Kidney (tissue), 22 donors: Measurements from ENCODE around the gene HSF5. TPM values are rescaled to one million over a fixed set of nuclear protein-coding genes. Genes with fewer than 3 reads are reported as not detected.
A peak's percentile ranks its signal among the peaks of the same experiment; 100 is the strongest.

Source experiments
- DNase-seq, 5 donors: peaks; one replicate each; pipeline ENCODE4 v3.0.0-alpha.2; 2013 to 2020
- FAIRE-seq: peaks from 2 replicates; lab custom pipeline; 2012; peaks lifted over from hg19 to GRCh38; lab: Jason Lieb, UNC
- H3K27ac ChIP-seq, 2 donors: one replicate each; pipeline ENCODE4 v1.7.0; 2013; ENCODE audit warnings: low read depth in 2 of 2, low read length in 2 of 2, inconsistent platforms in 1 of 2
- H3K27me3 ChIP-seq: one replicate; pipeline ENCODE4 v1.7.1; 2013; ENCODE audit warnings: low read length, inconsistent platforms; ENCODE audit not compliant: control insufficient read depth, insufficient read depth
- H3K36me3 ChIP-seq, 3 donors: one replicate each; pipeline versions ENCODE4 v1.7.0 to v1.7.1; 2013; ENCODE audit warnings: low read length in 3 of 3, control low read depth in 1 of 3, inconsistent platforms in 1 of 3; ENCODE audit not compliant: insufficient read depth in 3 of 3, control insufficient read depth in 2 of 3
- H3K4me1 ChIP-seq, 3 donors: one replicate each; pipeline versions ENCODE4 v1.7.0 to v1.7.1; 2013; ENCODE audit warnings: low read length in 3 of 3, inconsistent platforms in 1 of 3, low read depth in 1 of 3; ENCODE audit not compliant: control insufficient read depth in 2 of 3, insufficient read depth in 2 of 3
- H3K4me3 ChIP-seq, 3 donors: one replicate each; pipeline versions ENCODE4 v1.7.0 to v1.8.1; 2013; ENCODE audit warnings: low read length in 3 of 3, control low read depth in 1 of 3, inconsistent platforms in 1 of 3
- H3K9ac ChIP-seq, 3 donors: one replicate each; pipeline versions ENCODE4 v1.7.0 to v1.7.1; 2013; ENCODE audit warnings: low read length in 3 of 3, control low read depth in 1 of 3, inconsistent platforms in 1 of 3
- H3K9me3 ChIP-seq, 3 donors: one replicate each; pipeline versions ENCODE4 v1.7.0 to v1.7.1; 2013; ENCODE audit warnings: low read length in 3 of 3, control low read depth in 1 of 3, inconsistent platforms in 1 of 3; ENCODE audit not compliant: control insufficient read depth in 2 of 3, insufficient read depth in 1 of 3
- intact Hi-C: fragments of 100-400 bp; cut with DNase I; formaldehyde crosslinking; loops from one replicate; pipeline ENCODE4 v1.11.1; 2022
- long read RNA-seq, 10 donors: library from polyadenylated mRNA in 1 of 10; unstranded in 1 of 10; transcript quantifications; one replicate each; pipeline ENCODE4 v2.0.0 and lab custom pipeline, GENCODE V29; 2021 to 2026
- polyA plus RNA-seq: library from polyadenylated mRNA; stranded (reverse); fragments of 350-450 nt; fragmentation: Illumina TruSeq; extraction: RNeasy Lipid Tissue Mini Kit (QIAGEN cat#74804); gene quantifications from one replicate; pipeline ENCODE4 v1.2.3, GENCODE V29; 2014; ENCODE audit warnings: low read depth, low replicate concordance; ENCODE audit not compliant: insufficient read depth
- total RNA-seq: library from RNA; stranded (reverse); fragmentation: NEBNext Ultra II Directional; extraction: Animal tissue kit (Norgen Biotek cat#: 25700); gene quantifications from one replicate; pipeline ENCODE4 v1.2.1, GENCODE V29; 2021
- TF ChIP-seq, protein P1 (sequence below): IDR thresholded peaks from 3 replicates; pipeline ENCODE4 v1.5.1; 2012; ENCODE audit warnings: mild to moderate bottlenecking, moderate library complexity, borderline replicate concordance; ENCODE audit not compliant: insufficient read depth; ENCODE audit errors: extremely low read depth
- donor health status: control.
- donor health status: control.
- donor health status: control.
- donor health status: control.
- donor health status: control.
- donor health status: DM: yes; HTN: yes; CAD: no.
- donor health status: Normal renal cell carcinoma (clear cell type).

Gene HSF5, protein sequence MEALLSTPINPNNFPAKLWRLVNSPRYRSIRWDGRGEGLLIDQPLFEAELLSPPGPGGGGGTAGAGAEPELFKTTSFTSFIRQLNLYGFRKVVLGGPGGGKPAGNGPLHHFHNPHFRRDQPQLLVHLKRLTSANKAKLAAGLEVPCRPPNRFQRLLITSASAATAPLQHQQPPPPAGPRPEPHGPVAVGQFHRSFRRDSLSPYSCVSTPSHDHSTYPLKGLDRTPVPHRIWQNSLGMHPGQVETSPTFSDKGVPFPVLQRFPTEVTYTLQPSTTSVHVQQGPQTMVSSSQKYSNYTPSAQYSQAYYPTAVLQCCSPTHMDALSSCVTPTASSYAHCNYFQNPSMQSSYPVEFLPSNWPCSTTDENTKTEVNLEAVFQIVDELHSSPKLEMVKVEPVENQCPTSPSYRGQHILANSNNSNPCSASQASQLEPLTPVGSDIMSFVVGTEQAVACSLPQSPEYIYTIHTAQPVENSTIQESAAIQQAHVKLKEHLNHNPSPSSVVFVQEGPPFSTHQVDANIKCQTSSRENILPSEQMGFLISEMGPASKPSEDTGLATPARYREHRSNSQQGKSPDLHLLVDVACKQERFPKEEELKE
- 0.19 TPM for total RNA-seq
- polyA plus RNA-seq, result not detected
- long read RNA-seq, donor 1, result 0 reads
- long read RNA-seq, donor 2, result 0 reads
- long read RNA-seq, donor 3, result 0 reads
- long read RNA-seq, donor 4, result 0 reads
- long read RNA-seq, donor 5, result 0 reads
- long read RNA-seq, donor 6, result 0 reads
- long read RNA-seq, donor 7, result 0 reads
- long read RNA-seq, donor 8, result 0 reads
- long read RNA-seq, donor 9, result 0 reads
- long read RNA-seq, donor 10, result 0 reads

DNA sequence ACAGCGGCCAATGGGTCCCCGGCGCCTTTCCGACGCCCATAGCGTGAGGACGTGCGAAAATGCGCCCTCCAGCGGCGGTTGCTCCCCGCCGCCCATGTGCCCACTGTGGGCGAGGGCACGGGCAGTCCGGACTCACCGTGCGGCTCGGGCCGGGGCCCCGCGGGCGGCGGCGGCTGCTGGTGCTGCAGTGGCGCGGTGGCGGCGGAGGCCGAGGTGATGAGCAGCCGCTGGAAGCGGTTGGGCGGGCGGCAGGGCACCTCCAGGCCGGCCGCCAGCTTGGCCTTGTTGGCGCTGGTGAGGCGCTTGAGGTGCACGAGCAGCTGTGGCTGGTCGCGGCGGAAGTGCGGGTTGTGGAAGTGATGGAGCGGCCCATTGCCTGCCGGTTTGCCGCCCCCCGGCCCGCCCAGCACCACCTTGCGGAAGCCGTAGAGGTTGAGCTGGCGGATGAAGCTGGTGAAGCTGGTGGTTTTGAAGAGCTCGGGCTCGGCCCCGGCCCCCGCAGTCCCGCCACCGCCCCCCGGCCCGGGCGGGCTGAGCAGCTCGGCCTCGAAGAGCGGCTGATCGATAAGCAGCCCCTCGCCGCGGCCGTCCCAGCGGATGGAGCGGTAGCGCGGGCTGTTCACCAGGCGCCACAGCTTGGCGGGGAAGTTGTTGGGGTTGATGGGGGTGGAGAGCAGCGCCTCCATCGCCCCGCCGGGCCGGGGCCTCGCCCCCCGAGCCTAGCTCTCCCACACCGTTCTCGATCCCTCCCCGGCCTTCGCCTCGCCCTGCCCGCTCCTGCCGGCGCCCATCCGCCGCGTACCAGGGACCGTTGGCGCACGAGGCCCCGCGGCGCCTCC, at the start of gene HSF5:
HSF5 (minus strand) TSS at position 820 of the 839 bp plus-strand sequence; CDS start at position 686, 134 bp downstream.
- Histone ChIP-seq H3K27me3 (no peaks in the 10 kb centered on the region), H3K9ac (no peak within 1 kb of the TSS), H3K9me3 (no peaks in the 10 kb centered on the region), H3K36me3 (peaks cover 14 to 32% (median 30%) of the 10 kb centered on the region in 3 donors), H3K4me3 (no peak within 1 kb of the TSS), H3K27ac (no peak within 1 kb of the TSS), H3K4me1 (no peaks in the 10 kb centered on the region)
- DNase-seq (peak; percentile 64 to 84 (median 71)), FAIRE-seq (no peak)
- intact Hi-C loops, result no loop called here
- TF ChIP-seq, protein P1, sequence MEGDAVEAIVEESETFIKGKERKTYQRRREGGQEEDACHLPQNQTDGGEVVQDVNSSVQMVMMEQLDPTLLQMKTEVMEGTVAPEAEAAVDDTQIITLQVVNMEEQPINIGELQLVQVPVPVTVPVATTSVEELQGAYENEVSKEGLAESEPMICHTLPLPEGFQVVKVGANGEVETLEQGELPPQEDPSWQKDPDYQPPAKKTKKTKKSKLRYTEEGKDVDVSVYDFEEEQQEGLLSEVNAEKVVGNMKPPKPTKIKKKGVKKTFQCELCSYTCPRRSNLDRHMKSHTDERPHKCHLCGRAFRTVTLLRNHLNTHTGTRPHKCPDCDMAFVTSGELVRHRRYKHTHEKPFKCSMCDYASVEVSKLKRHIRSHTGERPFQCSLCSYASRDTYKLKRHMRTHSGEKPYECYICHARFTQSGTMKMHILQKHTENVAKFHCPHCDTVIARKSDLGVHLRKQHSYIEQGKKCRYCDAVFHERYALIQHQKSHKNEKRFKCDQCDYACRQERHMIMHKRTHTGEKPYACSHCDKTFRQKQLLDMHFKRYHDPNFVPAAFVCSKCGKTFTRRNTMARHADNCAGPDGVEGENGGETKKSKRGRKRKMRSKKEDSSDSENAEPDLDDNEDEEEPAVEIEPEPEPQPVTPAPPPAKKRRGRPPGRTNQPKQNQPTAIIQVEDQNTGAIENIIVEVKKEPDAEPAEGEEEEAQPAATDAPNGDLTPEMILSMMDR, result no peak

DNA sequence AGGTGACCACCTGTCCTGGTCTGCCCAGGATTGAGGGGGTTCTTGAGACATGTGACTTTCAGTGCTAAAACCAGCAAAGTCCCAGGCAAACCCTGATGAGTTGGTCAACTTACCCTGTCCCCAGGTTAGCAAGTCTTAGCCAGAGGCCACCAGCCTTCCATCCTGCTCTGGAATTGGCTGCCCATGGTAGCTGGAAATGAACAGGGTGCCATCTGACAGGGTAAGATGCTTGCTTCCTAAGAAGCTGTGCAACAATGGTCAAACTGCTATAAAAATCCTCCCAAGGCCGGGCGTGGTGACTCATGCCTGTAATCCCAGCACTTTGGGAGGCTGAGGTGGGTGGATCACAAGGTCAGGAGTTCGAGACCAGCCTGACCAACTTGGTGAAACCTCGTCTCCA, 49.1 kb upstream of the HSF5 start:
- TF ChIP-seq, protein P1, result no peak
- no peaks in the 10 kb centered on the region for H3K36me3 ChIP-seq
- intact Hi-C loops, result no loop called here
- FAIRE-seq, result no peak
- no peak overlapping the region for H3K27ac ChIP-seq
- DNase-seq, result peak in 1 of 5 donors; percentile 28
- no peak overlapping the region for H3K4me3 ChIP-seq
- H3K9me3 ChIP-seq, result no peaks in the 10 kb centered on the region
- peaks cover 0 to 7% (median 0%) of the 10 kb centered on the region in 3 donors for H3K4me1 ChIP-seq
- no peak overlapping the region for H3K9ac ChIP-seq
- no peaks in the 10 kb centered on the region for H3K27me3 ChIP-seq

DNA sequence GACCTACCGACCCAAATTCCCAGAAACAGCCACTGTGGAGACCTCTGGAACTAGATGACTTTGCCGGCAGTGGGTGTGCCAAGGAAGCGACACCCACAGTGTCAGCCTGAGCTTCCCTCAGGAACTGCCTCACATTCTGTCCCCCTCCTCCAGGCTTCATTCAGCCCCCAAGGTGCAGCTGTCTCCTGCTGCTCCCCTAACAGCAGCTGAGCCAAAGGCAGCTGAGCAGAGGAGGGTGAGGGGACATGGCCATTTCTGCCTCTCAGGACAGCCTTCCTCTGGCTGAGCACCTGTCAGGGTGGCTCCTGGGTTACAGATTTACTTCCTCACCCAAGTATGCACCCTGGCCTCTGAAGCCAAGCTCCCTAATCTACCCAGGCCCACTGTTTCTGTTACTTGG, 48.3 kb upstream of the HSF5 start:
- Histone ChIP-seq H3K36me3 (no peaks in the 10 kb centered on the region), H3K27me3 (no peaks in the 10 kb centered on the region), H3K27ac (no peak overlapping the region), H3K9me3 (no peaks in the 10 kb centered on the region), H3K4me3 (no peak overlapping the region), H3K9ac (no peak overlapping the region), H3K4me1 (peaks cover 0 to 9% (median 0%) of the 10 kb centered on the region in 3 donors)
- FAIRE-seq (no peak), DNase-seq (no peak)
- intact Hi-C loops, result no loop called here
- TF ChIP-seq, protein P1, result no peak
